Fibroblast of skin of left biceps (primary cell): ENCODE measurements around the gene C11orf68.

ENCODE experiments used
- DNase-seq, 2 experiments: peaks; one replicate each; pipeline ENCODE4 v3.0.0-alpha.2; 2013; ENCODE audit warnings: low read depth in 2 of 2

C11orf68 gene

DNA sequence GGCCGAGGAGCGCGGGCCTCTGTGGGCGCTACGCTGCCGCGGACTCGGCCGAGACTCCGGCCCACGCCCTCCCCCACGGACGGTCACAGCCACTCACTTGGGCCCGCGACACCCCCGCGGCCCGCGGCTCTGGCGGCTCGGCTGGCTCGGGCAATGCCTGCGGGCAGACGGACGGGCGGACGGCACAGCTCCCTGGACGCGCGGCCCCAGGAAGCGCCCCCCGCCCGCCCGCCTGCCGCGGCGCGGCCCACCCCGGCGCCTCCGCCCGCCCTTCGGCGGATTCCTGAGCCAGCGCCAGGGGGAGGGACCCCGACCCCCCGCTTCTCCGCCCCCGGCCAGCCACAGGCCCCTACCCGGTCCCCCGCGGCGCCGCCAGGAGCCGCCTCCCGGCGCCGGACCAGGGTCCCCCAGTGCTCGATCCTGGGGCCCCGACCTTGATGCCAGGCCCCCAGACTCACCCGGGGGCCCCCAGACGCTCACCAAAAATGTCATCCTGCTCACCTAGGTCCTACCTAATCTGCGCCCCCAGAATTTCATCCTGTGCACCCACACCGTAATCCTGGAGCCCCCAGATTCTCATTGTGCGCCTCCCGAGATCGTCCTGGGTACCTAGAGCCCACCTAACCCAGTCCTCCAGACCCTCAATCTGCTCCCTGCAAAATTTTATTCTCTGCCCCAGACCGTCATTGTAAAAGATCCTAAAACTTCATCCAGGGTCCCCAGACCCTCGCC lies 46.1 kb downstream of the C11orf68 start, which contains the start of gene EFEMP2:
Gene EFEMP2 (minus strand): TSS at position 215 of the 732 bp plus-strand sequence. CDS start 446 bp downstream, outside the sequence.
- DNase-seq = no peak

DNA sequence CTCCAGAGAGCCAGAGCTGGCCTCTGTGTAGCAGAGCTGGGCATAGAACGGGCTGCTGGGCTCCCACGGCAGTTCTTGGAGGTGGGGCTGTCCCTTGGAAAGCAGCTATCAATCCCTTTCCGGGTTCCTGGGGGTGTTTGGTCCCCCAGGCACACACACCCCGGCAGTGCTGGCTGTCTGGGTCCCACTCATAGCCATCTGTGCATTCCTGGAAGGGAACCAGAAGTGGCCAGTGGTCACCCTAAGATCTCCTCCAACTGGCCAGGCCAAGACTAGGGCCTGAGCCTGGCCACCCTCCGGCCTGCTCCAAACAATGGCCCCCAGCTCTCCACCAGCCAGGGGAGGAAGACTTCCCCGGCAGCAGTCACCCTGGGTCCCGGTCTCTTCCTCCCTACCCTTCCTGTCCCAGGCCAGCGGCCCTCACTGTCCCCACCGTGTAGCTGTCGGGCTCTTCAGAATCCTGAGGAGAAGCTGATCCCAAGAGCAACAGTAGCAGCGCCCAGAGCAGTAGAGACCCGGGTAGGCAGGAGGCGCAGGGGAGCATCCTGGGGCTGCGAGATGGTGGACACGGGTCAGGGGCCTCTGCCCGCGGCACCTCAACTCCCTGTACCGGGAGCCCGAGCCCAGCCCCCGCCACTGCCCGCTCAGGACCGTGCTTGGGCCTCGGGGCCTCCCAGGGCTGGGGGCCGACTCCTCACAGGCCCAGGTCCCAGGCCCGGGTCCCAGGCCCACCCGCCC lies 46.9 kb downstream of the C11orf68 start:
- no peak for DNase-seq

DNA sequence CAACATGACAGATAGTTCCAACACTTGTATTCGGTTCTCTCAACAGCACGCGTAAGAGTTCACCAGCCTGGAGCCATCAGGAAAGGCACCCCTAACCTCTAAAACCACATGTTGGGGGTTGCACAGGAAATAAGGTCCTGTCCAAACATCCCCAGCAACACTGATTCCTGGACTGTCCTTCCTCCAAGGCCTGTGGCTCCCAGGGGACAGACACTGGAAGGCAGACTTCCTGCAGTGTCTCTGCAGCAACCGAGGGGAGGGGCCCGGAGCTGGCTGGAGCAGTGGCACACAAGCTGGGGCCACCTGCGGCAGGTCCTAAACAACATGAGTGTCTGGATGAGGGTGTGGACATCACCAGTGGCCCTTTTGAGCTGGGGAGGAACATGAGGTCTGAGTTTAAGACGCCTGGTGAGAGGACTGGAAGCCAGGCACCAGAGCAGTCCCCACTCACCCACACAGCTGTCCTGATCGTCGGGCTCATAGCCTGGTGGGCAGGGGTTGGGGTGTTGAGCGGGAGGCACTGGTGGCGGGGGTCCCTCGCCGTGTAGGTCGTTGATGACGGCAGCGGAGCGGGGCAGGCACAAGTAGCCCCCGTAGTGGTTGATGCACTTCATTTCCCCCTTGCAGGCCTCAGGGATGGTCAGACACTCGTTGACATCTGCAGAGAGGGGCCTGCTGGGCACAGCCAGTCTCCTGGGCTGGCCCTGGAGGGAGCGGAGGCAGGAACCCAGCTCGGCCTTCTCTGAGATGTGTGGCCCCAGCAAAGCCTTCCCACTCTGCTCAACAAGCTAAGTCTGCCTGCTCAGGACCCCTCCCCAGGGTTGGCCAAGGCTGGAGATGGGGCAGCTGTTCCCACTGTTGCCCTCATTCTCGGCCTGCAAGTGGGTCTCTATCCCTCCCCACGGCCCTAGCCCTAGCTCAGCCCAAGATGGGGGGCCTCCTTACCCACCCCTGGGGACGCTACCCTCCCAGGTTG lies 47.9 kb downstream of the C11orf68 start:
- no peak for DNase-seq

DNA sequence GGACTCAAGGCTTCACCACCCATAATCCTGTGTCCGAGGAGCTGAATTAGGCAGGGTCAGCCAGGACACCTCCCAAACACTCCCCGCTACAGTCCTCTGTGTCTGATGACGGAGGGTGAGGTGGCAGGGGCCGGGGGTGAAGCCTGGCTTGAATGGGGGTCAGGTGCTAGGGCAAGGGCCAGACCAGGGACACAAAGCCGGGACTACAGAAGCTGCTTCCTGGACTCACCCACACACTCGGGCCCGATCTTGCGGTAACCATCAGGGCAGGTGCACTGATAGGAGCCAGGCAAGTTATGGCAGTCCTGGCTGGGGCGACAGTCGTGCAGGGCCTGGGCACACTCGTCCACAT lies 48.6 kb downstream of the C11orf68 start:
- DNase-seq = no peak

DNA sequence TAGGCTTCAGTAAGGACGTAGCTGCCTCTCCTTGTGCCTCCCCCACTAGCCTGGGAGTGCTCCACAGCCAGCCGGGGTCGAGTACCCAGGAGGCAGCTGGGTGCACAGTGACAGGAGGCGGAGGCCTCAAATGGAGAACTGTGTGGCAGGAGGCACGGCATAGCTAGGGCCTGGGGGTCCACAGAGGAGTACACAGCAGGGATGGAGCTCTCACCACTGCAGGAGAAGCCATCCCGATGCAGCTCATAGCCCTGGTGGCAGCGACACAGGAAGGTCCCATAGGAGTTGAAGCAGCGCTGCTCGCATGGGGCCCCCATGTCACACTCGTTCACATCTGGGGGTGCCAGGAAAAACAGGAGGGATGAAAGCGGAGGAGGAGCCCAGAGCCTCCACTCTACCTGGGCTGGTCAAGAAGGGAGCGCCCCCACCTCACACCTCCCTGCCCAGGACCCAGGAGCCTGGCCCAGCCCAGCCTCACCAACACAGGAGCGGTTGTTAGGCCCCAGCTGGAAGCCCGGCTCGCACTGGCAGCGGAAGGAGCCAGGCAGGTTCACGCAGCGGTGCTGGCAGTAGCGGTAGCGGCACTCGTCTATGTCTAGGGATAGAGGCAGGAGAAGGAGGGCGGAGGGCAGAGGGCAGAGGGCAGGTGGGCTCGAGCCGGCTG lies 49.1 kb downstream of the C11orf68 start:
- no peak for DNase-seq

DNA sequence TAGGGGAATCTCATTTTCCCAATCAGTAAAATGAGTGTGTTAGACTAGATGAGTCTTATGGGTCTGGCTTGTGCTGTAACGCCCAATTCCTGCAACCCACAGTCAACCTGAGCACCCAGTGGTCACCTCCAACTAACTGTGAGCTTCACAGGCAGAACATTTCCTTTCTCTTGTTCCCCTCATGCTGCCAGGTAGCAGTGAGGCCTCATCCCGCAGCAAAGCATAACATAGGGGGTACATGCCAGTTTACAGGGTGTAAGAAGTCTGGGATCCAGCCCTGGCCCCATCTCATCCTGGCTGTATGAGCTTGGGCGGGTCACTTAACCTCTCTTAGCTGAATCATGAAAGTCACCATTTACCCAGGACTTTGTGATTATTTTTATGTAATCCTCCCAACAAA lies 50.0 kb downstream of the C11orf68 start:
- no peak for DNase-seq

DNA sequence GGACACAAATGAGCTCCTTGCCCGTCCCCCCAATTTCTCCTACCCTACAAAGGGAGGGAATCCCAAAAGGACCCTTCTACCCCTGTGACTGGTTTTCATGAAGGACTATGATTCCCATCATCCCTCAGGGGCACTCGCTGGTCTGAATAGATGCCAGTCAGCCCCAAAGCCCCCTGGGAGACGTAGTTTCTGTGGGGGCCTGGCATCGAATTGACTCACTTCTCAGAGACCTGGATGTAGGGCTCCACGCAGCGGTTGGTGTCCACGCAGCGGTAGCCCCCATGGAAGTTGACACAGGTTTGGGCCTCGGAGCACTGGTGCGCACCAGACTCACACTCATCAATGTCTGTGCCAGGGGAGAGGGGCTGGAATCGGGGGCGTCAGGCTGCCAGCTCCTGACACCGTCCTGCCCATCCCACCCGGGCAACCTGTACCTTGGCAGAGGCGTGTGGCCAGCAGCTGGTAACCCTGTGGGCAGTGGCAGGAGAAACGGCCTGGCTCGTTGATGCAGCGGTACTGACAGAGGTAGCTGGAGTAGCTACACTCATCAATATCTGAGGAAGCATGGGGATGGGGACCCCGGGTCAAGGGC lies 50.7 kb downstream of the C11orf68 start:
- DNase-seq = no peak

DNA sequence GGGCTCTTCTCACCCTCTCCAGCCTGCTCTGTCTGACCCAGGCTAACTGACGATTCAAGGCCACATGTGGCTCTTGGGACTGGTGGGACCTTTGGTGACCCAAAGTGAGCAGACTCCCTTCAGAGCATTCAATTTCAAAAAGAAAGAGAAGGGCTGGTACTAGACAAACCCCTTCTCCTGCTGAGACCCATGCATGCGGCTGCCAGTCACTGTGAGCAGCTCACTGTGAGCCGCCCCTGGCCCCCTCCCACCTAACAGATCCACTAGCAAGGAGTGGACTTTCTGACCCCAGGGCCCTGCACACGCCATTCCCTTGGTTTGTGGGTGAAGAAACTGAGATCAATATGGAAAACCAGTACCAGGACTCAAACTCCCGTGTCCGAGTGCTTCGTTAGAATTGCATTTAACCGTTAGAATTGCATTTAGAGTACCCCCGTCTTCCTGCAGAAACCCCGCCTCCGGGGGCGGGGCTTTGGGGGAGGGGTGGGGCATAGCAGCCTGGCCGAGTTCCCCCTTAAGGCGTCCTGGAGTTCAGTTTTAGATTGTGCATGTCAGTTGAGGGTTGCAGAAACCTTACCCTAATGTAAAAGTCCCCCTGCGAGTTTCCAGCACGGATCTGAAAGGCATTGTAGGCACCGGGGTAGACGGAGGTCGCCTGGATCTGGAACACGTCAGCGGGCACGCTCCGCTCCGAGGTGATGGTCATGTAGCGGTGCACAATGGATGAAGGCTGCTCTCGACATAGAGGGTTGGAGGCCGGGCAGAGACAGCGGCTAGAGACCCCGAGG lies 51.4 kb downstream of the C11orf68 start:
- DNase-seq = no peak
